ENCODE measurements around the gene MYH1. TPM values are rescaled to one million over a fixed set of nuclear protein-coding genes. Genes with fewer than 3 reads are reported as not detected.
A peak's percentile ranks its signal among the peaks of the same experiment; 100 is the strongest.

The MYH1 gene
- total and polyA plus RNA-seq, 9 of the 15 experiments (the other 6 are each of a cell fraction or from before 2014, with no cell fraction given): not detected

DNA sequence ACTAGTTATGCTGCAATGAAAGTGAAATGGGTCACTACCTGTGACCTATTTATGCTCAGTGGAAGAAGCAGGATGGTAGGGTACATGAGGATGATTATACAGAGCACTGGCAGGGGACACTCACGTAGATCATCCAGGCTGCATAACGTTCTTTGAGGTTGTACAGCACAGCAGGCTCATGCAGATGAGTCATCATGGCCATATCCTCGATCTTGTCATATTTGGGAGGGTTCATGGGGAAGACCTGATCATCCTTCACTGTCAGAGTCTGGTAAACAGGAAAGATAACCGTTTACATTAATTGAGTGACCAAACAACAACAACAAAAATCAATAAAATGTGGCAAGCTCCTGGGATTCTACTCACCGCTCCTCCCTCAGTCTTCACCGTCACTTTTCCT lies 29.0 kb upstream of the MYH1 start (continued):
- TF ChIP-seq, protein P1, sequence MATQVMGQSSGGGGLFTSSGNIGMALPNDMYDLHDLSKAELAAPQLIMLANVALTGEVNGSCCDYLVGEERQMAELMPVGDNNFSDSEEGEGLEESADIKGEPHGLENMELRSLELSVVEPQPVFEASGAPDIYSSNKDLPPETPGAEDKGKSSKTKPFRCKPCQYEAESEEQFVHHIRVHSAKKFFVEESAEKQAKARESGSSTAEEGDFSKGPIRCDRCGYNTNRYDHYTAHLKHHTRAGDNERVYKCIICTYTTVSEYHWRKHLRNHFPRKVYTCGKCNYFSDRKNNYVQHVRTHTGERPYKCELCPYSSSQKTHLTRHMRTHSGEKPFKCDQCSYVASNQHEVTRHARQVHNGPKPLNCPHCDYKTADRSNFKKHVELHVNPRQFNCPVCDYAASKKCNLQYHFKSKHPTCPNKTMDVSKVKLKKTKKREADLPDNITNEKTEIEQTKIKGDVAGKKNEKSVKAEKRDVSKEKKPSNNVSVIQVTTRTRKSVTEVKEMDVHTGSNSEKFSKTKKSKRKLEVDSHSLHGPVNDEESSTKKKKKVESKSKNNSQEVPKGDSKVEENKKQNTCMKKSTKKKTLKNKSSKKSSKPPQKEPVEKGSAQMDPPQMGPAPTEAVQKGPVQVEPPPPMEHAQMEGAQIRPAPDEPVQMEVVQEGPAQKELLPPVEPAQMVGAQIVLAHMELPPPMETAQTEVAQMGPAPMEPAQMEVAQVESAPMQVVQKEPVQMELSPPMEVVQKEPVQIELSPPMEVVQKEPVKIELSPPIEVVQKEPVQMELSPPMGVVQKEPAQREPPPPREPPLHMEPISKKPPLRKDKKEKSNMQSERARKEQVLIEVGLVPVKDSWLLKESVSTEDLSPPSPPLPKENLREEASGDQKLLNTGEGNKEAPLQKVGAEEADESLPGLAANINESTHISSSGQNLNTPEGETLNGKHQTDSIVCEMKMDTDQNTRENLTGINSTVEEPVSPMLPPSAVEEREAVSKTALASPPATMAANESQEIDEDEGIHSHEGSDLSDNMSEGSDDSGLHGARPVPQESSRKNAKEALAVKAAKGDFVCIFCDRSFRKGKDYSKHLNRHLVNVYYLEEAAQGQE (IDR thresholded peaks at IDR 0.05; ENCODE audit: borderline replicate concordance): no peak
- TF ChIP-seq, protein P1 (CRISPR knock-in tag; IDR thresholded peaks at IDR 0.05; ENCODE audit: low read depth): no peak
- TF ChIP-seq, protein P2, sequence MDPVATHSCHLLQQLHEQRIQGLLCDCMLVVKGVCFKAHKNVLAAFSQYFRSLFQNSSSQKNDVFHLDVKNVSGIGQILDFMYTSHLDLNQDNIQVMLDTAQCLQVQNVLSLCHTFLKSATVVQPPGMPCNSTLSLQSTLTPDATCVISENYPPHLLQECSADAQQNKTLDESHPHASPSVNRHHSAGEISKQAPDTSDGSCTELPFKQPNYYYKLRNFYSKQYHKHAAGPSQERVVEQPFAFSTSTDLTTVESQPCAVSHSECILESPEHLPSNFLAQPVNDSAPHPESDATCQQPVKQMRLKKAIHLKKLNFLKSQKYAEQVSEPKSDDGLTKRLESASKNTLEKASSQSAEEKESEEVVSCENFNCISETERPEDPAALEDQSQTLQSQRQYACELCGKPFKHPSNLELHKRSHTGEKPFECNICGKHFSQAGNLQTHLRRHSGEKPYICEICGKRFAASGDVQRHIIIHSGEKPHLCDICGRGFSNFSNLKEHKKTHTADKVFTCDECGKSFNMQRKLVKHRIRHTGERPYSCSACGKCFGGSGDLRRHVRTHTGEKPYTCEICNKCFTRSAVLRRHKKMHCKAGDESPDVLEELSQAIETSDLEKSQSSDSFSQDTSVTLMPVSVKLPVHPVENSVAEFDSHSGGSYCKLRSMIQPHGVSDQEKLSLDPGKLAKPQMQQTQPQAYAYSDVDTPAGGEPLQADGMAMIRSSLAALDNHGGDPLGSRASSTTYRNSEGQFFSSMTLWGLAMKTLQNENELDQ (CRISPR knock-in tag; IDR thresholded peaks at IDR 0.05; ENCODE audit: borderline replicate concordance): no peak
- TF ChIP-seq CBFA2T2 (conservative IDR thresholded peaks at IDR 0.05) (no peak), LARP7 (IDR thresholded peaks at IDR 0.05) (no peak), FOXJ3 (CRISPR knock-in tag; IDR thresholded peaks at IDR 0.05) (no peak), NFE2 (IDR thresholded peaks at IDR 0.05; ENCODE audit: low read depth) (no peak), MEIS2 (IDR thresholded peaks at IDR 0.05; ENCODE audit: partially characterized antibody) (peak; percentile 54), TSC22D4 (tag; IDR thresholded peaks at IDR 0.05) (no peak)
- TF ChIP-seq, protein P3, sequence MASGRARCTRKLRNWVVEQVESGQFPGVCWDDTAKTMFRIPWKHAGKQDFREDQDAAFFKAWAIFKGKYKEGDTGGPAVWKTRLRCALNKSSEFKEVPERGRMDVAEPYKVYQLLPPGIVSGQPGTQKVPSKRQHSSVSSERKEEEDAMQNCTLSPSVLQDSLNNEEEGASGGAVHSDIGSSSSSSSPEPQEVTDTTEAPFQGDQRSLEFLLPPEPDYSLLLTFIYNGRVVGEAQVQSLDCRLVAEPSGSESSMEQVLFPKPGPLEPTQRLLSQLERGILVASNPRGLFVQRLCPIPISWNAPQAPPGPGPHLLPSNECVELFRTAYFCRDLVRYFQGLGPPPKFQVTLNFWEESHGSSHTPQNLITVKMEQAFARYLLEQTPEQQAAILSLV (tag; IDR thresholded peaks at IDR 0.05): no peak
- TF ChIP-seq, protein P4, sequence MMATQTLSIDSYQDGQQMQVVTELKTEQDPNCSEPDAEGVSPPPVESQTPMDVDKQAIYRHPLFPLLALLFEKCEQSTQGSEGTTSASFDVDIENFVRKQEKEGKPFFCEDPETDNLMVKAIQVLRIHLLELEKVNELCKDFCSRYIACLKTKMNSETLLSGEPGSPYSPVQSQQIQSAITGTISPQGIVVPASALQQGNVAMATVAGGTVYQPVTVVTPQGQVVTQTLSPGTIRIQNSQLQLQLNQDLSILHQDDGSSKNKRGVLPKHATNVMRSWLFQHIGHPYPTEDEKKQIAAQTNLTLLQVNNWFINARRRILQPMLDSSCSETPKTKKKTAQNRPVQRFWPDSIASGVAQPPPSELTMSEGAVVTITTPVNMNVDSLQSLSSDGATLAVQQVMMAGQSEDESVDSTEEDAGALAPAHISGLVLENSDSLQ (IDR thresholded peaks at IDR 0.05): peak; percentile 73
- TF ChIP-seq, protein P5, sequence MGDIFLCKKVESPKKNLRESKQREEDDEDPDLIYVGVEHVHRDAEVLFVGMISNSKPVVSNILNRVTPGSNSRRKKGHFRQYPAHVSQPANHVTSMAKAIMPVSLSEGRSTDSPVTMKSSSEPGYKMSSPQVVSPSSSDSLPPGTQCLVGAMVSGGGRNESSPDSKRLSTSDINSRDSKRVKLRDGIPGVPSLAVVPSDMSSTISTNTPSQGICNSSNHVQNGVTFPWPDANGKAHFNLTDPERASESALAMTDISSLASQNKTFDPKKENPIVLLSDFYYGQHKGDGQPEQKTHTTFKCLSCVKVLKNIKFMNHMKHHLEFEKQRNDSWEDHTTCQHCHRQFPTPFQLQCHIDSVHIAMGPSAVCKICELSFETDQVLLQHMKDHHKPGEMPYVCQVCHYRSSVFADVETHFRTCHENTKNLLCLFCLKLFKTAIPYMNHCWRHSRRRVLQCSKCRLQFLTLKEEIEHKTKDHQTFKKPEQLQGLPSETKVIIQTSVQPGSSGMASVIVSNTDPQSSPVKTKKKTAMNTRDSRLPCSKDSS (IDR thresholded peaks at IDR 0.05; ENCODE audit: low read depth, partially characterized antibody): no peak
- TF ChIP-seq, protein P6, sequence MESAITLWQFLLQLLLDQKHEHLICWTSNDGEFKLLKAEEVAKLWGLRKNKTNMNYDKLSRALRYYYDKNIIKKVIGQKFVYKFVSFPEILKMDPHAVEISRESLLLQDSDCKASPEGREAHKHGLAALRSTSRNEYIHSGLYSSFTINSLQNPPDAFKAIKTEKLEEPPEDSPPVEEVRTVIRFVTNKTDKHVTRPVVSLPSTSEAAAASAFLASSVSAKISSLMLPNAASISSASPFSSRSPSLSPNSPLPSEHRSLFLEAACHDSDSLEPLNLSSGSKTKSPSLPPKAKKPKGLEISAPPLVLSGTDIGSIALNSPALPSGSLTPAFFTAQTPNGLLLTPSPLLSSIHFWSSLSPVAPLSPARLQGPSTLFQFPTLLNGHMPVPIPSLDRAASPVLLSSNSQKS (CRISPR knock-in tag; IDR thresholded peaks at IDR 0.05): no peak
